HepG2 (cell line): ENCODE data around the gene HES2. TPM values are rescaled to one million over a fixed set of nuclear protein-coding genes. Genes with fewer than 3 reads are reported as not detected.
A peak's percentile ranks its signal among the peaks of the same experiment; 100 is the strongest.

Experiments used
- ATAC-seq: fragments of 200-7000 bp; cut with Tn5 transposase; 3 replicates; pipeline ENCODE4 v1.9.1; 2020; ENCODE audit warnings: mild to moderate bottlenecking, moderate library complexity
- BruUV-seq: library from RNA; stranded (reverse); fragments of 400-500 nt; replicated peaks from 2 replicates; lab custom pipeline; 2021; lab: Mats Ljungman, UMichigan
- CTCF ChIA-PET: fragments of 300-600 bp; formaldehyde crosslinking; extraction: SDS; loops from one replicate; lab custom pipeline; 2021; ENCODE audit warnings: low total read pairs, inconsistent platforms, low intra/inter-chr PET ratio; lab: Yijun Ruan, JAX
- POLR2A ChIA-PET: fragments of 350-600 bp; sonication (Branson Sonifier 250); formaldehyde crosslinking; loops from one replicate; lab custom pipeline; 2020; ENCODE audit warnings: antibody characterized with exemption, inconsistent platforms; lab: Yijun Ruan, JAX
- DNase-seq: peaks from one replicate; pipeline ENCODE4 v3.0.0-alpha.2; 2015; ENCODE audit warnings: low spot score
- FAIRE-seq: peaks from 3 replicates; lab custom pipeline; 2011; peaks lifted over from hg19 to GRCh38; lab: Jason Lieb, UNC
- H2AFZ ChIP-seq: one replicate; pipeline ENCODE4 v1.6.1; 2011; ENCODE audit warnings: low read length, inconsistent platforms
- H3K27ac ChIP-seq: fragments of 300-600 bp; 3 replicates; pipeline ENCODE4 v1.8.0; 2011; ENCODE audit warnings: mixed run types, mild to moderate bottlenecking, mixed read lengths, low read length, inconsistent platforms; ENCODE audit not compliant: insufficient read depth; ENCODE audit errors: extremely low read length
- H3K27me3 ChIP-seq, 2 experiments: fragments of 200-600 bp in 1 of 2; 2 replicates in 1 of 2; 3 replicates in 1 of 2; pipeline versions ENCODE4 v1.6.0 to v1.8.0; 2011; ENCODE audit warnings: low read length in 2 of 2, mild to moderate bottlenecking in 2 of 2, moderate library complexity in 2 of 2, inconsistent platforms in 1 of 2; ENCODE audit not compliant: insufficient read depth in 2 of 2, control insufficient read depth in 1 of 2
- H3K36me3 ChIP-seq, 2 experiments: fragments of 200-600 bp in 1 of 2; replicated peaks in 1 of 2; 2 replicates in 1 of 2; 3 replicates in 1 of 2; pipeline versions ENCODE4 v1.5.1 to v1.8.0; 2011; ENCODE audit warnings: low read length in 2 of 2, inconsistent platforms in 1 of 2; ENCODE audit not compliant: insufficient read depth in 2 of 2, control insufficient read depth in 1 of 2
- H3K4me1 ChIP-seq: 2 replicates; pipeline ENCODE4 v1.5.1; 2012; ENCODE audit warnings: low read length, inconsistent platforms; ENCODE audit not compliant: insufficient read depth
- H3K4me2 ChIP-seq: 2 replicates; pipeline ENCODE4 v1.6.0; 2011; ENCODE audit warnings: low read depth, low read length, inconsistent platforms
- H3K4me3 ChIP-seq, 3 experiments: fragments of 200-600 bp in 1 of 3; sonication (generic), shearing (Covaris generic) in 1 of 3; replicated peaks in 1 of 3; 2 replicates each; pipeline ENCODE4 v1.5.1; 2011 to 2016; ENCODE audit warnings: low read length in 3 of 3, inconsistent platforms in 2 of 3, low read depth in 2 of 3, mild to moderate bottlenecking in 2 of 3, control low read depth in 1 of 3, mixed read lengths in 1 of 3; ENCODE audit not compliant: insufficient read depth in 1 of 3
- H3K79me2 ChIP-seq: one replicate; pipeline ENCODE4 v1.6.1; 2011; ENCODE audit warnings: low read length, inconsistent platforms; ENCODE audit not compliant: insufficient read depth
- H3K9ac ChIP-seq: 2 replicates; pipeline ENCODE4 v1.6.0; 2011; ENCODE audit warnings: mild to moderate bottlenecking, low read depth, low read length, inconsistent platforms; ENCODE audit not compliant: insufficient read depth
- H3K9me3 ChIP-seq: 2 replicates; pipeline ENCODE4 v1.5.1; 2012; ENCODE audit warnings: mild to moderate bottlenecking, low read length
- H4K20me1 ChIP-seq: 2 replicates; pipeline ENCODE4 v1.6.0; 2011; ENCODE audit warnings: inconsistent platforms, mild to moderate bottlenecking, low read length, moderate library complexity; ENCODE audit not compliant: insufficient read depth
- AHR ChIP-seq: IDR thresholded peaks from 2 replicates; pipeline ENCODE4 v1.6.1; 2018; ENCODE audit warnings: missing genetic modification reagents, missing compliant biosample characterization
- ARNTL ChIP-seq: sonication (generic); formaldehyde crosslinking; IDR thresholded peaks from 2 replicates; pipeline ENCODE4 v1.4.0; 2020; ENCODE audit warnings: mild to moderate bottlenecking, missing genetic modification reagents
- EZH2 ChIP-seq: conservative IDR thresholded peaks from 2 replicates; pipeline ENCODE4 v1.6.1; 2012; ENCODE audit warnings: mild to moderate bottlenecking, low read depth, low read length, moderate library complexity
- NKX3-1 ChIP-seq: sonication (generic); formaldehyde crosslinking; IDR thresholded peaks from 2 replicates; pipeline ENCODE4 v1.5.0; 2020; ENCODE audit warnings: missing genetic modification reagents
- PCBP1 ChIP-seq: fragments of 200-400 bp; formaldehyde crosslinking; IDR thresholded peaks from 2 replicates; pipeline ENCODE4 v1.6.1; 2017; ENCODE audit warnings: mild to moderate bottlenecking, low read depth, low read length, borderline replicate concordance
- TBX3 ChIP-seq: fragments of 450-650 bp; IDR thresholded peaks from 2 replicates; pipeline ENCODE4 v1.6.1; 2017; ENCODE audit warnings: antibody characterized with exemption, mild to moderate bottlenecking, inconsistent platforms, borderline replicate concordance
- ZNF333 ChIP-seq: sonication (generic); formaldehyde crosslinking; IDR thresholded peaks from 2 replicates; pipeline ENCODE4 v1.4.0; 2020; ENCODE audit warnings: mild to moderate bottlenecking, missing genetic modification reagents, borderline replicate concordance
- ZNF337 ChIP-seq: sonication (generic); formaldehyde crosslinking; IDR thresholded peaks from 2 replicates; pipeline ENCODE4 v1.5.1; 2020; ENCODE audit warnings: missing genetic modification reagents, low read depth, mild to moderate bottlenecking, borderline replicate concordance
- ZNF660 ChIP-seq: sonication (generic); formaldehyde crosslinking; IDR thresholded peaks from 2 replicates; pipeline ENCODE4 v1.5.1; 2020; ENCODE audit warnings: mild to moderate bottlenecking, low read depth, missing genetic modification reagents, borderline replicate concordance
- WGBS: methylation state at CpG from one replicate; pipeline ENCODE4 v1.1.6; 2017; ENCODE audit warnings: low lambda C conversion rate; 5-methylcytosine and 5-hydroxymethylcytosine counted together
- in situ Hi-C: cut with HindIII; loops from 2 replicates; pipeline ENCODE4 v1.10.0; 2017; ENCODE audit warnings: low pct_unique_long_range_greater_than_20kb; ENCODE audit not compliant: extremely low pct_ligation_motif_present
- intact Hi-C: fragments of 100-400 bp; cut with micrococcal nuclease; formaldehyde crosslinking; loops from one replicate; pipeline ENCODE4 v1.10.0; 2022; ENCODE audit not compliant: unreplicated experiment
- polyA plus RNA-seq, 8 experiments: library from polyadenylated mRNA; depleted of rRNA in 3 of 8; stranded (reverse) in 7 of 8; unstranded in 1 of 8; fragments of >200 nt; fragmentation: Illumina TruSeq in 4 of 8; extraction: Trizol in 4 of 8; gene quantifications; 2 replicates each; pipeline versions ENCODE4 v1.2.1 to v1.2.3, GENCODE V29; 2011 to 2016; ENCODE audit warnings: low read depth in 4 of 8, missing spikeins in 1 of 8, mixed read lengths in 1 of 8; ENCODE audit not compliant: insufficient read depth in 1 of 8
- total RNA-seq, 5 experiments: library from RNA; depleted of rRNA; stranded (reverse); fragments of >200 nt; fragmentation: Illumina TruSeq; extraction: Trizol; gene quantifications; 2 replicates each; pipeline ENCODE4 v1.2.3, GENCODE V29; 2016; ENCODE audit warnings: low read depth in 1 of 5
- TF ChIP-seq, protein P1 (sequence below): sonication (generic); formaldehyde crosslinking; IDR thresholded peaks from 2 replicates; pipeline ENCODE4 v1.4.0; 2020; ENCODE audit warnings: mild to moderate bottlenecking, missing genetic modification reagents

Gene HES2
- total and polyA plus RNA-seq, 2 of the 13 experiments (the other 11 are each of a cell fraction or from before 2014, with no cell fraction given): 0.11 to 0.17 TPM

DNA sequence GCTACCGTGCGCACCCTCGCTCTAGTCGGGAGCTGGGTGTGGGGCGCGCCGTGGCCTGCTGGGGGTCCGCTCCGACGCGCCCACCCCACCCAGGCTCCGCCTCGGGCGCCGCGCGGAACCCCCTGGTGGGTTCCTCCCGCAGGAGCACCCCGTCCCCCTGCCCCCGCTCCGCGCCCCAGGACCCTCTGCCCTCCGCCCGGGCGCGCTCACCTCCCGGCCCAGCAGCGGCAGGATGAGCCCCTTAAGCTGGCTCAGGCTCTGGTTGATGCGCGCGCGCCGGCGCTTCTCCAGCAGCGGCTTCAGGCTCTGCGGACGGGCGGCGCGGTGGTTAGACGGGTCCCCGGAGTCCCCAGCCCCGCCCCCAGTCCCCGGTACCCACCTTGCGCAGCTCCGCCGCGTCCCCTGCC lies 319 bp downstream of the HES2 start:
- Histone ChIP-seq H4K20me1 (no peaks in the 10 kb centered on the region), H3K9ac (no peak overlapping the region), H3K36me3 (no peaks in the 10 kb centered on the region), H3K27ac (no peak overlapping the region), H2AFZ (no peak overlapping the region), H3K9me3 (no peaks in the 10 kb centered on the region), H3K4me1 (peaks cover 37% of the 10 kb centered on the region), H3K27me3 (peaks cover 26 to 93% of the 10 kb centered on the region in 2 experiments), H3K4me3 (peak overlapping the region in 2 of 3 experiments; percentile 16 to 60; a peak in 2 of 6 replicates), H3K79me2 (no peaks in the 10 kb centered on the region), H3K4me2 (peak overlapping the region; percentile 62)
- no TSS peak for BruUV-seq
- in situ Hi-C loops (loop anchor here (10.0 kb wide), 1 partner anchor 175 kb away; the partner anchor contains the start of gene HES3), intact Hi-C loops (no loop called here)
- TF ChIP-seq, protein P1, sequence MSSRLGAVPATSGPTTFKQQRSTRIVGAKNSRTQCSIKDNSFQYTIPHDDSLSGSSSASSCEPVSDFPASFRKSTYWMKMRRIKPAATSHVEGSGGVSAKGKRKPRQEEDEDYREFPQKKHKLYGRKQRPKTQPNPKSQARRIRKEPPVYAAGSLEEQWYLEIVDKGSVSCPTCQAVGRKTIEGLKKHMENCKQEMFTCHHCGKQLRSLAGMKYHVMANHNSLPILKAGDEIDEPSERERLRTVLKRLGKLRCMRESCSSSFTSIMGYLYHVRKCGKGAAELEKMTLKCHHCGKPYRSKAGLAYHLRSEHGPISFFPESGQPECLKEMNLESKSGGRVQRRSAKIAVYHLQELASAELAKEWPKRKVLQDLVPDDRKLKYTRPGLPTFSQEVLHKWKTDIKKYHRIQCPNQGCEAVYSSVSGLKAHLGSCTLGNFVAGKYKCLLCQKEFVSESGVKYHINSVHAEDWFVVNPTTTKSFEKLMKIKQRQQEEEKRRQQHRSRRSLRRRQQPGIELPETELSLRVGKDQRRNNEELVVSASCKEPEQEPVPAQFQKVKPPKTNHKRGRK (CRISPR knock-in tag): no peak
- TF ChIP-seq EZH2 (no peak), AHR (CRISPR knock-in tag) (no peak), ZNF333 (CRISPR knock-in tag) (no peak), ZNF337 (CRISPR knock-in tag) (no peak), ZNF660 (no peak), PCBP1 (no peak), NKX3-1 (no peak), TBX3 (no peak), ARNTL (CRISPR knock-in tag) (no peak)
- ATAC-seq (no peak), DNase-seq (no peak), FAIRE-seq (no peak)
- ChIA-PET POLR2A (no interaction called here), CTCF (no interaction called here)
- WGBS: no CpG with 5 or more reads among the region's 48 CpGs
